ENCODE data around the gene SLC38A9. TPM values are rescaled to one million over a fixed set of nuclear protein-coding genes. Genes with fewer than 3 reads are reported as not detected.
A peak's percentile ranks its signal among the peaks of the same experiment; 100 is the strongest.
"Not testable (repeated sequence)": the region's sequence is repeated elsewhere in the genome, so short reads cannot be mapped to it uniquely, and the experiment has no call there.

SLC38A9 gene, protein sequence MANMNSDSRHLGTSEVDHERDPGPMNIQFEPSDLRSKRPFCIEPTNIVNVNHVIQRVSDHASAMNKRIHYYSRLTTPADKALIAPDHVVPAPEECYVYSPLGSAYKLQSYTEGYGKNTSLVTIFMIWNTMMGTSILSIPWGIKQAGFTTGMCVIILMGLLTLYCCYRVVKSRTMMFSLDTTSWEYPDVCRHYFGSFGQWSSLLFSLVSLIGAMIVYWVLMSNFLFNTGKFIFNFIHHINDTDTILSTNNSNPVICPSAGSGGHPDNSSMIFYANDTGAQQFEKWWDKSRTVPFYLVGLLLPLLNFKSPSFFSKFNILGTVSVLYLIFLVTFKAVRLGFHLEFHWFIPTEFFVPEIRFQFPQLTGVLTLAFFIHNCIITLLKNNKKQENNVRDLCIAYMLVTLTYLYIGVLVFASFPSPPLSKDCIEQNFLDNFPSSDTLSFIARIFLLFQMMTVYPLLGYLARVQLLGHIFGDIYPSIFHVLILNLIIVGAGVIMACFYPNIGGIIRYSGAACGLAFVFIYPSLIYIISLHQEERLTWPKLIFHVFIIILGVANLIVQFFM
- polyA plus RNA-seq, result 1 to 10 TPM; 6.6 to 6.8 TPM

DNA sequence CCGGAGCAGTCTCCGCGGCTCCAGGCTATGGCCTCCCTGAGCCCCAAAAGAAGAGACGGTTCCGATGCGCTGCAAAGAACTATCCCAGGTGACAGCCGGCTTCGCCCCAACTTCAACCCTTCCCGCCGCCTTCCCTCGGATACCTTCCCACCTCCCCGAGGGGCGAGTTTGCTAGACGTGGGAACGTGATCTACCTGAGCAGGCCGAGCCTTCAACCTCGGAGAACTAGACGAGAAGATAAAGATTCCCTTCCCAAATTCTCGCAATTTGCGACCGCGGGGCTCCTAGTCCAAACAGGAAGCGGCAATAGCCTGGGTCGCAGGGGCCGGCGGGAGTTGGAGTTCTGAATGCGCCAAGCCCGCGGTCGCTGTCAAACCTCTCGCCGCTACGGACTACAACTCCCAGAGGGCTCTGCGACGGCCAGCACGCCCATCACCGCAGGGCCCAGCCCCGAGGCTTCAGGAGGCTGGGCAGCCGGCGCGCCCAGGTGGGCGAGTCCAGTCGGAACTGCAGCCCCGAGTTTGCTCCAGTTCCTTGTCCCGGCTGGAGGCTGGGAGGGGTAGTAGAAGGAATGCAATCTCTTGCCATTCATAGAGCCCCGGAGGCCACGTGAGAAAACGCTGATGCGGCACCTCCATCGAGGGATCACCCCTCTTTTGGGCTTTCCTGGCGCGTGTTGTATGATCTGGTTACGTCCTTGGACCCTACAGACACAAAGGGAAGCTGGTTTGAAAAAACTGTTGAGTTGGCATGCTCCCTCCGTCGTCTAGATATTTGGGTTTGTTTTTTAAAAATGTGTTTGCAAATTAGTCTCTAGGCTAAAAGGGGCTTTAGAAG lies at the start of gene SLC38A9:
SLC38A9 (minus strand) TSS at position 302 of the 837 bp plus-strand sequence. CDS start 14,366 bp downstream, outside the sequence.
- 0% methylated on average over 55 of the region's 55 CpGs for WGBS, 2 donors
- H3K4me3 ChIP-seq (ENCODE audit: low read depth in 1 of 2, low read length in 2 of 2), result peak within 1 kb of the TSS; percentile 73 to 82
- peaks cover 0 to 2% of the 10 kb centered on the region in 2 donors for H3K4me1 ChIP-seq (ENCODE audit: control insufficient read depth in 2 of 2, insufficient read depth in 2 of 2, low read length in 1 of 2)
- H3K27ac ChIP-seq (ENCODE audit: low read depth in 2 of 2, low read length in 1 of 2), result peak within 1 kb of the TSS; percentile 15 to 77
- no peaks in the 10 kb centered on the region for H3K27me3 ChIP-seq (ENCODE audit: control insufficient read depth in 1 of 2, insufficient read depth in 2 of 2, low read length in 2 of 2)
- H3K9me3 ChIP-seq (ENCODE audit: control insufficient read depth in 2 of 2, insufficient read depth in 1 of 2, low read depth in 1 of 2, low read length in 1 of 2), result no peaks in the 10 kb centered on the region
- peaks cover 0 to 2% of the 10 kb centered on the region in 2 donors for H3K36me3 ChIP-seq (ENCODE audit: control insufficient read depth in 2 of 2, insufficient read depth in 2 of 2, low read length in 1 of 2)

DNA sequence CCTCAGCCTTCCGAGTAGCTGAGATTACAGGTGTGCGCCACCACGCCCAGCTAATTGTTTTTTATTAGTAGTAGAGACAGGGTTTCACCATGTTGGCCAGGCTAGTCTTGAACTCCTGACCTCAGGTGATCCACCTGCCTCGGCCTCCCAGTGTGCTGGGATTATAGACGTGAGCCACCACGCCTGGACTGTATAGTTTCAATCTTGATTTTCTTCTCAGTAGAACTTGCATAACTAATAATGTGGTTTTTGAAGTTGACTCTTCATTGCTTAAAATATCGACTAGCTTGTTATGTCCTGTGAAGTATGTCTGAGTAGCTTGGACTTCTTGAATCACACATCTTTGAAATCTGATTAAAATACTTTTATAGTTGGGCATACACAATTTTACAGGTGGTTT lies 49.6 kb upstream of the SLC38A9 start:
- H3K27ac ChIP-seq (ENCODE audit: low read depth in 2 of 2, low read length in 1 of 2); H3K36me3 ChIP-seq (ENCODE audit: control insufficient read depth in 2 of 2, insufficient read depth in 2 of 2, low read length in 1 of 2); H3K4me3 ChIP-seq (ENCODE audit: low read depth in 1 of 2, low read length in 2 of 2); H3K4me1 ChIP-seq (ENCODE audit: control insufficient read depth in 2 of 2, insufficient read depth in 2 of 2, low read length in 1 of 2); H3K27me3 ChIP-seq (ENCODE audit: control insufficient read depth in 1 of 2, insufficient read depth in 2 of 2, low read length in 2 of 2); H3K9me3 ChIP-seq (ENCODE audit: control insufficient read depth in 2 of 2, insufficient read depth in 1 of 2, low read depth in 1 of 2, low read length in 1 of 2): not testable (repeated sequence)
- WGBS, 2 donors, result 90% methylated on average over 7 of the region's 7 CpGs

DNA sequence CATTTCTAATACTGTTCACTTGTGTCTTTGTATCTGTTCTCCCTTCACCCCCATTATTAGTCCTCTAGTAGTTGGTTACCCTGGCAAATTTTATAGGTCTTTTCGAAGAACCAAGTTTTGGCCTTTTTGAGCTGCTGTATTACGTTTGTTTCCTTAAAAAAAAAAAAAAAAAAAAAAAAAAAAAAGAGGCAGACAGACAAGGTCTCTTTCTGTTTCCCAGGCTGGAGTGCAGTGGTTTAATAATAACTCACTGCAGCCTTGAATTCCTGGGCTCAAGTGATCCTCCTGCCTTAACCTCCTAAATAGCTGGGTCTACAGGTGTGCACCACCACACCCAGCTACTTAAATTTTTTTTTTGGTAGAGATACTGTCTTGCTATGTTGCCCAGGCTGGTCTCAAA lies 46.6 kb upstream of the SLC38A9 start:
- H3K27me3 ChIP-seq (ENCODE audit: control insufficient read depth in 1 of 2, insufficient read depth in 2 of 2, low read length in 2 of 2), result no peaks in the 10 kb centered on the region
- 65 to 74% methylated on average over 2 of the region's 2 CpGs for WGBS, 2 donors
- H3K36me3 ChIP-seq (ENCODE audit: control insufficient read depth in 2 of 2, insufficient read depth in 2 of 2, low read length in 1 of 2), result no peaks in the 10 kb centered on the region
- no peaks in the 10 kb centered on the region for H3K4me1 ChIP-seq (ENCODE audit: control insufficient read depth in 2 of 2, insufficient read depth in 2 of 2, low read length in 1 of 2)
- H3K27ac ChIP-seq (ENCODE audit: low read depth in 2 of 2, low read length in 1 of 2), result no peak overlapping the region
- no peaks in the 10 kb centered on the region for H3K9me3 ChIP-seq (ENCODE audit: control insufficient read depth in 2 of 2, insufficient read depth in 1 of 2, low read depth in 1 of 2, low read length in 1 of 2)
- no peak overlapping the region for H3K4me3 ChIP-seq (ENCODE audit: low read depth in 1 of 2, low read length in 2 of 2)

DNA sequence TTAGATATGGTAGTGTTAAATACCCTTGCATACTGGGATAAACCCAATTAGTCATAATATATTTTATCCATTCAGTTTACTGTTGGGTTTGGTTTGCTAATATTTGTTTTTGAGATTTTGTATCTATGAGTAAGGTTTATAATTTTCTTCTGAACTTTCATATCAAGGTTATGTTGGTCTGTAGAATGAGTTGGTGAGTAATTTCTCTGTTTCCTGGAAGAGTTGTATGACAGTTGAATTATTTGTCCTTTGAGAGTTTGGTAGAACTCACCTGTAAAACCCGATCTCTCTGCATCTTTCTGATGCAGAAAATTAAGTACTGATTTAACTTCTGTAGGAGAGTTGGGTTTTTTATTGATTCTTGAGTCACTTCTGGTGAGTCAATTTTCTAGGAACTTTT lies 46.1 kb upstream of the SLC38A9 start:
- Histone ChIP-seq H3K27ac (ENCODE audit: low read depth in 2 of 2, low read length in 1 of 2) (no peak overlapping the region), H3K4me3 (ENCODE audit: low read depth in 1 of 2, low read length in 2 of 2) (no peak overlapping the region), H3K36me3 (ENCODE audit: control insufficient read depth in 2 of 2, insufficient read depth in 2 of 2, low read length in 1 of 2) (no peaks in the 10 kb centered on the region), H3K27me3 (ENCODE audit: control insufficient read depth in 1 of 2, insufficient read depth in 2 of 2, low read length in 2 of 2) (no peaks in the 10 kb centered on the region), H3K4me1 (ENCODE audit: control insufficient read depth in 2 of 2, insufficient read depth in 2 of 2, low read length in 1 of 2) (no peaks in the 10 kb centered on the region), H3K9me3 (ENCODE audit: control insufficient read depth in 2 of 2, insufficient read depth in 1 of 2, low read depth in 1 of 2, low read length in 1 of 2) (no peaks in the 10 kb centered on the region)
- 66 to 76% methylated on average over 1 of the region's 1 CpG for WGBS, 2 donors

DNA sequence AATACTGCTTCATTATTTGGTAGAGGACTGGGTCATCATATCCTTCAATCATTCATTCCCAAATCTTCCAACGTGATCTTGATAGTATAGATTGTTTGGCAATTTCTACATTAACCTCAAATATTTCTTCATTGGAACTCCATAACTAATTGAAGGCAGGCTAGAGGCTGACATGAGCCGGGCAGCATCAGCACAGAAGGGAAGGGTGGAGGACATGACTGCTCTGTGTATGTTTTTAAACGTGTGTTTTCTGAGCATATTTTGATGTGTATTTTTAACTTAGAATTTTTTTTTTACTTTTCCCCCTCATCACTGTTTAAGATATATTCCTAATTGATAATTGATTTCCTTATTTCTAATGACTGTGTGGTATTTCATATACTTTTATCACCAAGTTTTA lies 38.4 kb upstream of the SLC38A9 start:
- WGBS, 2 donors, result 68 to 79% methylated on average over 3 of the region's 3 CpGs
- Histone ChIP-seq H3K27me3 (ENCODE audit: control insufficient read depth in 1 of 2, insufficient read depth in 2 of 2, low read length in 2 of 2) (no peaks in the 10 kb centered on the region), H3K4me1 (ENCODE audit: control insufficient read depth in 2 of 2, insufficient read depth in 2 of 2, low read length in 1 of 2) (no peaks in the 10 kb centered on the region), H3K9me3 (ENCODE audit: control insufficient read depth in 2 of 2, insufficient read depth in 1 of 2, low read depth in 1 of 2, low read length in 1 of 2) (no peaks in the 10 kb centered on the region), H3K36me3 (ENCODE audit: control insufficient read depth in 2 of 2, insufficient read depth in 2 of 2, low read length in 1 of 2) (no peaks in the 10 kb centered on the region), H3K4me3 (ENCODE audit: low read depth in 1 of 2, low read length in 2 of 2) (no peak overlapping the region), H3K27ac (ENCODE audit: low read depth in 2 of 2, low read length in 1 of 2) (no peak overlapping the region)

DNA sequence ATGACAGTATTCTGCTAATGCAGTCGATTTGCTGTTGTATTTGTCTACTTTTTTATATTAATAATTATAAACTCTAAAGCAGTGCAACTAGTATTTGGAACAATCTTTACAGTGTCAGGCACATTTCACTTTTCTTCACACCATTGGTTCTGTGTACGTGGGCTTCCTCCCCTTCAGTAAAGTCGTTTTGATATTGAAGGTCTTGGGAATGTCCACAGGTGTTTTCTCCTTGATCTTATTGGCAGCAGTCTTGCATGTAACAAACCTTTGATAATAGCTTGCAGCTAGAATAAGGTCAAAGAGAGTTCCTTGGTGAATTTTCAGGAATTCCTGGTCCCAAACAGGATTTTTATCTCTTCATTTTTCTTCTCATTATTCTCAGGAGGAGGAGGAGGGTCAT lies 37.9 kb upstream of the SLC38A9 start:
- WGBS, 2 donors, result 42 to 56% methylated on average over 3 of the region's 3 CpGs
- Histone ChIP-seq H3K4me1 (ENCODE audit: control insufficient read depth in 2 of 2, insufficient read depth in 2 of 2, low read length in 1 of 2) (no peaks in the 10 kb centered on the region), H3K4me3 (ENCODE audit: low read depth in 1 of 2, low read length in 2 of 2) (no peak overlapping the region), H3K27ac (ENCODE audit: low read depth in 2 of 2, low read length in 1 of 2) (no peak overlapping the region), H3K27me3 (ENCODE audit: control insufficient read depth in 1 of 2, insufficient read depth in 2 of 2, low read length in 2 of 2) (no peaks in the 10 kb centered on the region), H3K9me3 (ENCODE audit: control insufficient read depth in 2 of 2, insufficient read depth in 1 of 2, low read depth in 1 of 2, low read length in 1 of 2) (no peaks in the 10 kb centered on the region), H3K36me3 (ENCODE audit: control insufficient read depth in 2 of 2, insufficient read depth in 2 of 2, low read length in 1 of 2) (no peaks in the 10 kb centered on the region)

DNA sequence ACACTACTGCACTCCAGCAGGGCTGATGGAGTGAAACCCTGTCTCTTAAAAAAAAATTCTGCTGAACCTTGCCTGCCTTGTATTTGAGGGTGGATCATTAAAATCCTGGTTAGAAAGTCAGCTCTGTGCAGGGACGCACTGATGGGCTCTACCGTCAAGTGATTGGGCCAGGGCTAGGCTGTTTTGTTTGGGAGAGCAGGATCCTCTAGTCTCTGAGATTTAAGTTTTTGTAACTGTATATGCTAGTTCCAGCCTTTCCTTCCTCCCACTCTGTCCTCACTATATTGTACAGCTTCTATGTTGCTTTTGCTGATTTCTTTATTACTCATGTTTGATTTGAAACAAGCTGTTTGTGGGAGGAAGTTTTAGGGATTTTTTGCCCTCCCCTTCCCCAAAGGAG lies 37.3 kb upstream of the SLC38A9 start:
- Histone ChIP-seq H3K27me3 (ENCODE audit: control insufficient read depth in 1 of 2, insufficient read depth in 2 of 2, low read length in 2 of 2) (no peaks in the 10 kb centered on the region), H3K36me3 (ENCODE audit: control insufficient read depth in 2 of 2, insufficient read depth in 2 of 2, low read length in 1 of 2) (no peaks in the 10 kb centered on the region), H3K4me1 (ENCODE audit: control insufficient read depth in 2 of 2, insufficient read depth in 2 of 2, low read length in 1 of 2) (no peaks in the 10 kb centered on the region), H3K4me3 (ENCODE audit: low read depth in 1 of 2, low read length in 2 of 2) (no peak overlapping the region), H3K27ac (ENCODE audit: low read depth in 2 of 2, low read length in 1 of 2) (no peak overlapping the region), H3K9me3 (ENCODE audit: control insufficient read depth in 2 of 2, insufficient read depth in 1 of 2, low read depth in 1 of 2, low read length in 1 of 2) (no peaks in the 10 kb centered on the region)
- 64 to 79% methylated on average over 2 of the region's 2 CpGs for WGBS, 2 donors

DNA sequence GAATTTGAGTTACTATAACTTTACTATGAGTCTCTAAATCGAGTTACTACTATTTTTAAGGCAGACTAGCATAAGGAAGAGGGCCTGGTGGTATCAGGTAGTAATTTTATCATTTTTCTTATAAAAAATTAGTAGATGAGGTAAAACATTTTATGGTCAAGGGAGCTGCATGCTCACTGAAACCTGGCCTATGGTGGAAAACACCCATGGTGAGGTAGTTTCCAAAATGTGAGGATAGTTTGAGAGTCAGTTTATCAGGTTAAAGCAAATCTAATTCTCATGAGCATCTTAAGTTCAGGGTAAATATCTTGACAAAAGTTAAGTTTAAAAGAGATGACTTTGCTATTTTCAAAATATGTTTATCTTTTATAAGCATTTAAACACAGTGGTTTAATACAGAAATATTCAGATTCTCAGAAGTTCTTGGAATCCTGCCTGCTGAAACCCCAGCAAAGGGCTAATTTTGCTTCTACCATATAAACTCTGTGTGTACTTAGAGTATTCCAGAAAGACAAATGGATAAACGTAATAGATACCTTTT lies 35.7 kb upstream of the SLC38A9 start:
- Histone ChIP-seq H3K36me3 (ENCODE audit: control insufficient read depth in 2 of 2, insufficient read depth in 2 of 2, low read length in 1 of 2) (no peaks in the 10 kb centered on the region), H3K4me1 (ENCODE audit: control insufficient read depth in 2 of 2, insufficient read depth in 2 of 2, low read length in 1 of 2) (no peaks in the 10 kb centered on the region), H3K4me3 (ENCODE audit: low read depth in 1 of 2, low read length in 2 of 2) (no peak overlapping the region), H3K27me3 (ENCODE audit: control insufficient read depth in 1 of 2, insufficient read depth in 2 of 2, low read length in 2 of 2) (no peaks in the 10 kb centered on the region), H3K27ac (ENCODE audit: low read depth in 2 of 2, low read length in 1 of 2) (no peak overlapping the region), H3K9me3 (ENCODE audit: control insufficient read depth in 2 of 2, insufficient read depth in 1 of 2, low read depth in 1 of 2, low read length in 1 of 2) (no peaks in the 10 kb centered on the region)
- 65 to 73% methylated on average over 2 of the region's 2 CpGs for WGBS, 2 donors

DNA sequence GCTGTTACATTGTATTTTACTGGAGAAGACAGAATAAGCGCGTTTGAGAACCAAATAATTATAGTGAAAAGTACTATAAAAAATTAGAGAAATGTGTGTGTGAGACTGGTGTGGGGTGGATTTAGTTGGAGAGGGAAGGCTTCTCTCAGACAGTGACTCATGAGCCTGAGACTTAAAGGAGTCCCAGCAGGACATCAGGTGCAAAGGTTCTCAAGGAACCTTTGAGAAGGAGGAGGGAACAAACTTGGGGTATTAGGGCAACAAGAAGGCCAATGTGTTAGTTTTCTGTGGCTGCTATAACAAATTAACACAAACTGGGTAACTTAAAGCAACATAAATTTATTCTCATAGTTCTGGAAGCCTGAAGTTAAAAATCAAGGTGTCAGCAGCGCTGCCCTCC lies 30.7 kb upstream of the SLC38A9 start:
- H3K9me3 ChIP-seq (ENCODE audit: control insufficient read depth in 2 of 2, insufficient read depth in 1 of 2, low read depth in 1 of 2, low read length in 1 of 2), result no peaks in the 10 kb centered on the region
- no peaks in the 10 kb centered on the region for H3K4me1 ChIP-seq (ENCODE audit: control insufficient read depth in 2 of 2, insufficient read depth in 2 of 2, low read length in 1 of 2)
- no peak overlapping the region for H3K4me3 ChIP-seq (ENCODE audit: low read depth in 1 of 2, low read length in 2 of 2)
- no peaks in the 10 kb centered on the region for H3K36me3 ChIP-seq (ENCODE audit: control insufficient read depth in 2 of 2, insufficient read depth in 2 of 2, low read length in 1 of 2)
- H3K27ac ChIP-seq (ENCODE audit: low read depth in 2 of 2, low read length in 1 of 2), result no peak overlapping the region
- H3K27me3 ChIP-seq (ENCODE audit: control insufficient read depth in 1 of 2, insufficient read depth in 2 of 2, low read length in 2 of 2), result no peaks in the 10 kb centered on the region
- WGBS, 2 donors, result 97 to 98% methylated on average over 3 of the region's 3 CpGs

All from esophagus (tissue), 2 donors.